Neural progenitor cell (in vitro differentiated cells): ENCODE data around the gene SKA3.

Experiments used
- EZH2 ChIP-seq: fragments of 200-600 bp; sonication (generic); IDR thresholded peaks from 2 replicates; pipeline ENCODE4 v1.6.1; 2017; ENCODE audit warnings: antibody characterized with exemption, mild to moderate bottlenecking, moderate library complexity
- EZH2phosphoT487 ChIP-seq: fragments of 200-600 bp; sonication (generic); IDR thresholded peaks from 2 replicates; pipeline ENCODE4 v1.6.1; 2017; ENCODE audit warnings: antibody characterized with exemption
- TF ChIP-seq, protein P1 (sequence below): fragments of 200-600 bp; sonication (generic); IDR thresholded peaks from 2 replicates; pipeline ENCODE4 v1.5.1; 2017; ENCODE audit warnings: antibody characterized with exemption, mild to moderate bottlenecking

DNA sequence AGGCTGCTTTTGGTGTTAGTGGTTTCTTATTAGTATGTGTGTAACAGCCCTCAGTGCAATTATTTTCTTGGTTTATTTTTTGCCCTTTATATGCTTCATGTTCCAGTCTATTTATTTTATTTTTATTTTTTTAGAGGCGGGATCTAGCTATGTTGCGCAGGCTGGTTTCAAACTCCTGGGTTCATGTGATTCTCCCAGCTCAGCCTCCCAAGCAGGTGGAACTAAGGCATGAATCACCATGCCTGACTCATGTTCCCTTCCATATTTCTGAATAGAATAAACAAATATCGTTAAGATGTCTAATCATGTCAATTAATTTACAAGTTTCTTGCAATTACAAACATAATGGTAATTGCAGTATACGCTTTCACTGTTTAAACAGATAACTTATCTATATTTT lies 11.7 kb downstream of the SKA3 start:
- TF ChIP-seq EZH2, result no peak
- TF ChIP-seq, protein P1, sequence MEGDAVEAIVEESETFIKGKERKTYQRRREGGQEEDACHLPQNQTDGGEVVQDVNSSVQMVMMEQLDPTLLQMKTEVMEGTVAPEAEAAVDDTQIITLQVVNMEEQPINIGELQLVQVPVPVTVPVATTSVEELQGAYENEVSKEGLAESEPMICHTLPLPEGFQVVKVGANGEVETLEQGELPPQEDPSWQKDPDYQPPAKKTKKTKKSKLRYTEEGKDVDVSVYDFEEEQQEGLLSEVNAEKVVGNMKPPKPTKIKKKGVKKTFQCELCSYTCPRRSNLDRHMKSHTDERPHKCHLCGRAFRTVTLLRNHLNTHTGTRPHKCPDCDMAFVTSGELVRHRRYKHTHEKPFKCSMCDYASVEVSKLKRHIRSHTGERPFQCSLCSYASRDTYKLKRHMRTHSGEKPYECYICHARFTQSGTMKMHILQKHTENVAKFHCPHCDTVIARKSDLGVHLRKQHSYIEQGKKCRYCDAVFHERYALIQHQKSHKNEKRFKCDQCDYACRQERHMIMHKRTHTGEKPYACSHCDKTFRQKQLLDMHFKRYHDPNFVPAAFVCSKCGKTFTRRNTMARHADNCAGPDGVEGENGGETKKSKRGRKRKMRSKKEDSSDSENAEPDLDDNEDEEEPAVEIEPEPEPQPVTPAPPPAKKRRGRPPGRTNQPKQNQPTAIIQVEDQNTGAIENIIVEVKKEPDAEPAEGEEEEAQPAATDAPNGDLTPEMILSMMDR, result no peak
- TF ChIP-seq EZH2phosphoT487, result no peak
